Muscle of leg (tissue), 11 donors: Measurements from ENCODE around the gene CHTF18. TPM values are rescaled to one million over a fixed set of nuclear protein-coding genes. Genes with fewer than 3 reads are reported as not detected.
"Not testable (repeated sequence)": the region's sequence is repeated elsewhere in the genome, so short reads cannot be mapped to it uniquely, and the experiment has no call there.

Source experiments
- DNase-seq: peaks from one replicate; pipeline ENCODE4 v3.0.0; 2013
- H3K27ac ChIP-seq: one replicate; pipeline ENCODE4 v1.5.1; 2013; ENCODE audit warnings: mild to moderate bottlenecking, low read length, control low read depth
- H3K27me3 ChIP-seq: one replicate; pipeline ENCODE4 v1.6.1; 2013; ENCODE audit warnings: low read length; ENCODE audit not compliant: control insufficient read depth, insufficient read depth
- H3K36me3 ChIP-seq: one replicate; pipeline ENCODE4 v1.6.1; 2013; ENCODE audit warnings: low read length; ENCODE audit not compliant: control insufficient read depth, insufficient read depth
- H3K4me1 ChIP-seq: one replicate; pipeline ENCODE4 v1.6.1; 2013; ENCODE audit warnings: low read length; ENCODE audit not compliant: control insufficient read depth, insufficient read depth
- H3K4me3 ChIP-seq: one replicate; pipeline ENCODE4 v1.5.1; 2013; ENCODE audit warnings: low read length, control low read depth
- H3K9me3 ChIP-seq: replicated peaks from 2 replicates; pipeline ENCODE4 v1.6.1; 2013; ENCODE audit warnings: low read depth, low read length; ENCODE audit not compliant: control insufficient read depth
- WGBS: methylation state at CpG from one replicate; pipeline ENCODE4 v1.1.5; 2013; ENCODE audit warnings: missing lambda C conversion rate; ENCODE audit not compliant: insufficient coverage; 5-methylcytosine and 5-hydroxymethylcytosine counted together
- polyA plus RNA-seq, 8 donors: library from polyadenylated mRNA; unstranded; fragments of 120-200 nt; gene quantifications; one replicate each; pipeline versions ENCODE4 v1.2.1 to v1.2.3, GENCODE V29; 2013; ENCODE audit warnings: inconsistent platforms in 1 of 8, low replicate concordance in 1 of 8; ENCODE audit not compliant: insufficient read length in 8 of 8, insufficient read depth in 1 of 8
- total RNA-seq: library from RNA; stranded (reverse); fragments of 120-200 nt; gene quantifications from one replicate; pipeline ENCODE4 v1.2.4, GENCODE V29; 2013

The CHTF18 gene
- total and polyA plus RNA-seq, 9 donors, result 11.5 to 27.1 (median 18.0) TPM

DNA sequence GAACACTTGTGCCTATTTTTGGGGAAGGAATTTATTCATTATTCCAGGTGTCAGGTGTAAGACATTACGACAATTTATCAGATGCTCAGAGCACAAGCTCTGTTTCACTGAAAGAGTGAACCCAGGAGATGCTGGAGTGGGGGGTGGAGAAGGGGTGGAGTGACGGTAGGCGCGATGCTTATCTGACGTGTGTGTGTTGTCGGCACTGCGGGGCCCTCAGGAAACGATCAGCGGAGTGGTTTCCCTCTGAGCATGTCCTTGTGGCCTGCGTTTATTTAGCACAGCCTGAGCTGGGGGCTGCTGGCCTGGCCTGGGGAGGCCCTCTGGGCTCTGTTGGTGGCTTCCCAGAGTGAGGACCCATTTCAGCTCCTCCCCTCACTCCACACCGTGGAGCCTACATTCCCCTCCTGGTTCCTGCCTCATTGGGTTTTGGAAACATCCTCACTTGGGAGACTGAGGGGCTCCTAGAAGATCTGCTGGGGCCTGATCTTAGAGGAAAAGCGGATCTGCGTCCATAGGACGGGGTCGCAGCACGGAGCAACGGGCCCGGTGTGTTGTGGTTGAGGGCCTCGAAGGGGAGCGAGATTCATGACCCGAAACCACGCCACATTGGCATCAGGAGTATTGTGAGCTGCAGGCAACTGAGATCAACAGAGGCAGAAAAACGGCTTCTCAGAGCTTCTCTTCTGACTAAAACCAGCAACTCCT is 31.1 kb downstream of the CHTF18 start:
- H3K27ac ChIP-seq, result no peak overlapping the region
- no peaks in the 10 kb centered on the region for H3K36me3 ChIP-seq
- DNase-seq, result no peak
- 67% methylated on average over 21 of the region's 23 CpGs for WGBS
- H3K4me1 ChIP-seq, result peaks cover 2% of the 10 kb centered on the region
- H3K27me3 ChIP-seq, result peaks cover 37% of the 10 kb centered on the region
- H3K9me3 ChIP-seq, result no peaks in the 10 kb centered on the region
- H3K4me3 ChIP-seq, result no peak overlapping the region

DNA sequence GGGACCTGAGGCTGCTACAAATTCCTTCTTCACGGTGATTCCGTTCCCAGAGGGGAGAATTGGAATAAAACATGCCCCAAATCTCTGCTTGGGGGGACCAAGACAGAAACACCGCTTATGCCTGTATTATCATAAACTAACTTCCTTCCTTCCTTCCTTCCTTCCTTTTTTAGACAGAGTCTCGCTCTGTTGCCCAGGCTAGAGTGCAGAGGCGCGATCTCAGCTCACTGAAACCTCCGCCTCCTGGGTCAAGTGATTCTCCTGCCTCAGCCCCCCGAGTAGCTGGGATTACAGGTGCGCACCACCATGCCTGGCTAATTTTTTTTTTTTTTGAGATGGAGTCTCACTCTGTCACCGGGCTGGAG is 31.6 kb downstream of the CHTF18 start:
- H3K36me3 ChIP-seq, DNase-seq, H3K4me3 ChIP-seq, H3K9me3 ChIP-seq, H3K4me1 ChIP-seq, H3K27ac ChIP-seq: not testable (repeated sequence)
- peaks cover 39% of the 10 kb centered on the region for H3K27me3 ChIP-seq
- 68% methylated on average over 7 of the region's 10 CpGs for WGBS

DNA sequence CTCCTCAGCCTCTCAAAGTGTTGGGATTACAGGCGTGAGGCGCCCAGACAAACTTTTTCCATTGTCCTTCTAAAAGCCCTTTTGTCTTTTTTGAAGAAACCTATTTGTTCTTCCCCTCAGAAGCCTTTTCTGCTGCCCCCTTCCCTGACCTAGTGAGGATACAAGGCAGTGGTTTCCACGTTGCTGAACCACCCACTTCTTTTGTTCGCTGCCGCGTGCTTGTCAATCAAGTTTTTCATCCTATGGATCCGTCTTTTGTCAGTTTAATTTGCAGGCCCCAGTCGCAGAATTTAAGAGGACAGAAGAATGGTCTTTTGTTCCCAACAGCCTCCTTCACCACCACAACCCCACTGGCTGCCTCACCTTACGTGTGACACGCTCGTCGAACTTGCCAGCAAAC is 32.3 kb downstream of the CHTF18 start:
- WGBS, result 84% methylated on average over 12 of the region's 12 CpGs
- Histone ChIP-seq H3K27me3 (peaks cover 46% of the 10 kb centered on the region), H3K9me3 (no peaks in the 10 kb centered on the region), H3K4me3 (no peak overlapping the region), H3K4me1 (peaks cover 10% of the 10 kb centered on the region), H3K36me3 (no peaks in the 10 kb centered on the region), H3K27ac (no peak overlapping the region)
- DNase-seq, result no peak

DNA sequence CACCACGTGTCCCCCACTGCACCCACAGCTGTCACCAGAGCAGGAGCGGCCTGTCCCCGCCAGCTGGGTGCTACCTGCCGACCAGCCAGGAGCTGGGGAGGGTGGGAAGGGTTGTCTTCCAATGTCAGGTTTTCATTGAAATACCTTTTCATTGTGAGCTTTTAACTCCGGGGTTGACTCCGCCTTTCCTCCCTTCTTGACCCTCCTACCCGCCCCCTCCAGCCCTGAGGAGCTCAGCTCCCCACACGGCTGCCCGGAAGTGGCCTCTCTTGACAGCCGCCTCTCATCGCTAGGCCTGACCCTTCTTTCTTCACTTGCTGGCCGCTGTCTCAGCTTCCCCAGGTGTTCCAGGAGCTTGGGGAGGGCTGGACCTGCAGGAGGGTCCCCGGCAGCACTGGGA is 33.3 kb downstream of the CHTF18 start:
- Histone ChIP-seq H3K4me3 (no peak overlapping the region), H3K27ac (no peak overlapping the region), H3K9me3 (no peaks in the 10 kb centered on the region), H3K27me3 (peaks cover 42% of the 10 kb centered on the region), H3K36me3 (no peaks in the 10 kb centered on the region), H3K4me1 (peaks cover 10% of the 10 kb centered on the region)
- WGBS, result 39% methylated on average over 9 of the region's 13 CpGs
- DNase-seq, result no peak

DNA sequence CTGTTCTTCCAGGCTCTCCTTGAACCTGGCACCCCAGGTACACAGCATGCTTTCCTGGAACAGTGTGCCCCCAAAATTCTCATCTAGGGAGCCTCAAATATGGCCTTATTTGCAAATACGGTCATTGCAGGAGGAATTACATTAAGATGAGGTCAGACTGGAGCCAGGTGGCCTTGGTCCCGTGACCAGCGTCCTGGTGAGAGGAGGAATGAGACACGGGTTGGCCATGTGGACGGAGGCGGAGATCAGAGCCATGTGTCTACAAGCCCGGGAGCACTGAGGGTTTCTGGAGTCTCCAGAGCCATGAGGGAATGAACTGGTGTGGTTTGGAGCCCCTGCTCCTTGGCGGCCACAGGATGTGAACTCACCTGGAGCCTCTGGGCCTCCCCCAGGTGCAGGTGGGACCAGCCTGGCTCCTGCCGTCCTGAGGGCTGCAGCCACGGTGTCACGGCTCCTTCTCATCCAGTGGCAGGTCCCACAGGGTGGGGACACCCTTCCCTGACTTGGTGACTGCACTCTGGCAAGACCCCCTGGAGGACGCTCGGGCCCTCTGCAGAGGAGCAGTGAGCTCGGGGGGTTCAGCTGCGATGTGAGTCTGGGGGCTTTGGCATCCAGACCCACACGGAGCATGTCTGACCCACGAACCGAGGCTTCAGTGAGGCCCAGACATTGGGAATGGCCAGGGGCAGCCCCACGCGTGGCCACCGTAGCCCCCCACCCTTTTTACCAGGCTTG is 33.9 kb downstream of the CHTF18 start:
- 72% methylated on average over 17 of the region's 21 CpGs for WGBS
- no peaks in the 10 kb centered on the region for H3K36me3 ChIP-seq
- H3K9me3 ChIP-seq, result no peaks in the 10 kb centered on the region
- DNase-seq, result no peak
- no peak overlapping the region for H3K4me3 ChIP-seq
- peaks cover 8% of the 10 kb centered on the region for H3K4me1 ChIP-seq
- H3K27ac ChIP-seq, result no peak overlapping the region
- H3K27me3 ChIP-seq, result peaks cover 36% of the 10 kb centered on the region

DNA sequence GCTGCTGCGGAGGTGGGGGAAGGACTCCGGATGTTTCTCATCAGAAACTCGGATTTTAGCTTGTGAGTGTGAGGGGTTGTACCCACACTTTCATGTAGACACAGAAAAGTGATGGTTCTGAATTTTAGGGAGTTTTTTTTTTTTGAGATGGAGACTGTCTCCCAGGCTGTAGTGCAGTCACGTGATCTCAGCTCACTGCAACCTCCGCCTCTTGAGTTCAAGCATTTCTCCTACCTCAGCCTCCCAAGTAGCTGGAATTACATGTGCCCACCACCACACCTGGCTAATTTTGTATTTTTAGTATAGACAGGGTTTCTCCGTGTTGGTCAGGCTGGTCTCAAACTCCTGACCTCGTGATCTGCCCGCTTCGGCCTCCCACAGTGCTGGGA is 34.5 kb downstream of the CHTF18 start:
- peaks cover 8% of the 10 kb centered on the region for H3K4me1 ChIP-seq
- DNase-seq, result no peak
- peaks cover 31% of the 10 kb centered on the region for H3K27me3 ChIP-seq
- 93% methylated on average over 2 of the region's 9 CpGs for WGBS
- H3K4me3 ChIP-seq, result no peak overlapping the region
- H3K27ac ChIP-seq, result no peak overlapping the region
- no peaks in the 10 kb centered on the region for H3K36me3 ChIP-seq
- H3K9me3 ChIP-seq, result no peaks in the 10 kb centered on the region

DNA sequence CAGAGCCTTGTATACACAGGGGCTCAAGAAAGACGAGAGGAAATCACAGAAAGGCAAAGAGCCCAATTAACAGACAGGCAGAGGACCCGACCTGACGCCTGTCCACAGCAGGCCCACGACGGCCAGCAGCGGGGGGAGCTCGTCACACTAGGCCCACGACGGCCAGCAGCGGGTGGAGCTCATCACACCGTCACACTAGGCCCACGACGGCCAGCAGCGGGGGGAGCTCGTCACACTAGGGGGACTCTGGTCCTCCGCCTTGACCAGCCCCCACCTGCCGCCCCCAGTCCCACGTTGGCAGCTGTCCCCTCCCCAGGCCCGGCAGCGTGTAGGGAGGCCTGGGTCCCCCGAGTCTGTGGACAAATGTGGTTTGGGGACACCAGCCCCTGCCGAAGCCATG is 35.8 kb downstream of the CHTF18 start:
- Histone ChIP-seq H3K27me3 (peaks cover 23% of the 10 kb centered on the region), H3K36me3 (no peaks in the 10 kb centered on the region), H3K4me3 (no peak overlapping the region), H3K9me3 (no peaks in the 10 kb centered on the region), H3K4me1 (peaks cover 8% of the 10 kb centered on the region), H3K27ac (no peak overlapping the region)
- no peak for DNase-seq
- WGBS, result 80% methylated on average over 22 of the region's 22 CpGs

DNA sequence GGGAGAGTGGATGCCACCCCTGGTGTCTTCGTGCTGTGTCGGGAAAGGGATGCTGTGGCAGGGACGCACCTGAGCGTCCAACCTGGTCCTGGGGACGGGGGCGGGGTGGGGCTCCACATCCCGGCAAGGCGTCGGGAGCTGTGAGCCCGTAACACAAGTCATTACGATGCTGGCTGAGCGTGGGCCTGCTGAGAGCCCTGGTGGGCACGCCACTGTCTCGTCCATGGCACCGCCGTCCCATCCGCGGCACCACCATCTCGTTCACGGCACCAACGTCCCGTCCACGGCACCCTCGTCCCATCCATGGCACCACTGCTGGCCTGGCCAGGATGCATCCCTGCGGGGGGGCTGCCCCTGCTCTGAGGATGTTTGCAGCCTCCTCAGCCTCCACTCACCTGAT is 36.2 kb downstream of the CHTF18 start:
- H3K4me1 ChIP-seq, result peaks cover 8% of the 10 kb centered on the region
- DNase-seq, result no peak
- peaks cover 19% of the 10 kb centered on the region for H3K27me3 ChIP-seq
- no peak overlapping the region for H3K27ac ChIP-seq
- no peak overlapping the region for H3K4me3 ChIP-seq
- H3K36me3 ChIP-seq, result no peaks in the 10 kb centered on the region
- WGBS, result 88% methylated on average over 25 of the region's 25 CpGs
- H3K9me3 ChIP-seq, result no peaks in the 10 kb centered on the region

DNA sequence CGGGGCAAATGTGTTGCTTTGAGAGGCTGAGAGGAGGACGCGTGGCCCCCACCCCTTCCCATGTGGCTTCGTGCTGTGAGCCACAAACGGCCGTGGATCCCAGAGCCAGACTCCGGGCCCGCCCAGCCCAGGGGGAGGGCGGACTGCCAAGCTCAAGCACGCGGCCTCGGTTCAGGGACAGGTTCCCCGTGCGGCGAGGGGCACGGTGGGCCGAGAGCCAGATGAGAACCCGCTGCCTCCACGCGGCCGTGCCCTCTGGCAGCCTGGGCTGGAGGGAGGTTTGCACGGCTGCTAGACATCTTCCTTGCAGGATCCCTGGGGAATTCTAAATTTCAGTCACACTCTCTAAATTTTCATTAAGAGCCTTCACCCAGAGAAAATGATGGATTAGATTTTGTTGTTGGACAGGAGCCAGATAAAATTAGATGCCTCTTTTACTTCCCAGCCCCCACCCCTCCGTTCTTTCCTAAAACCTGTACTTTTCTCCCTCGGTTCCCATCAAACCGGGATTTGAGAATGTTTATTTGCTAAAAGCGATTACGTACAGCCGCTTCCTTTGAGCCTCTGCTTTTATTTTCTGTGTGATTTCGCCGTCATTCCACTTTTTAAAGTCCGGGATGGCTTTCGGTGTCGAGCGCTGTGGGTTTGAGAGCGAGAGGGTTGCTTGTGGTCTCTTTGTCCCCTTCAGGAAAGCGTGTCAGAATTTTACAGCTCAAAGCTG is 37.1 kb downstream of the CHTF18 start:
- H3K27ac ChIP-seq, result no peak overlapping the region
- peaks cover 8% of the 10 kb centered on the region for H3K4me1 ChIP-seq
- WGBS, result 9% methylated on average over 25 of the region's 36 CpGs
- peak; percentile 61 for DNase-seq
- no peaks in the 10 kb centered on the region for H3K36me3 ChIP-seq
- H3K27me3 ChIP-seq, result peaks cover 15% of the 10 kb centered on the region
- no peaks in the 10 kb centered on the region for H3K9me3 ChIP-seq
- no peak overlapping the region for H3K4me3 ChIP-seq

DNA sequence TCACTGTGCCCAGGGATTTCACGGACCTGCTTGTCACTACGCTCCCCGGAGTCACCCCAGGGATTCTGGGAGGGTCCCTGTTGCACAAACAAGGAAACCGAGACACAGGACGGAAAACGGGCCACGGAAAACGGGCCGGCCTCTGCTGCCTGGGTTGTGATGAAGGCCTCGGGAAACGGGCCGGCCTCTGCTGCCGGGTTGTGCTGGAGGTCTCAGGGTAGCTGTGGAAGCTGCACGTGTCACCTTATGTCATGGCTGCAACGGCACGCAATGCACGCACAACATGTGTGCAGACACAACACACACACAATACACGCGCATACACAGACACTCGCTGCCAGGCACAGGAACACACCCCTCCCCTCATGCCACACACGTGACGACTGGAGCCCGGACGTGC is 39.1 kb downstream of the CHTF18 start:
- Histone ChIP-seq H3K9me3 (no peaks in the 10 kb centered on the region), H3K36me3 (no peaks in the 10 kb centered on the region), H3K27ac (no peak overlapping the region), H3K4me1 (peaks cover 11% of the 10 kb centered on the region), H3K27me3 (peaks cover 14% of the 10 kb centered on the region), H3K4me3 (no peak overlapping the region)
- DNase-seq, result no peak
- WGBS, result 83% methylated on average over 19 of the region's 24 CpGs
